ENCODE results near the gene MRPS31.

Gene MRPS31

DNA sequence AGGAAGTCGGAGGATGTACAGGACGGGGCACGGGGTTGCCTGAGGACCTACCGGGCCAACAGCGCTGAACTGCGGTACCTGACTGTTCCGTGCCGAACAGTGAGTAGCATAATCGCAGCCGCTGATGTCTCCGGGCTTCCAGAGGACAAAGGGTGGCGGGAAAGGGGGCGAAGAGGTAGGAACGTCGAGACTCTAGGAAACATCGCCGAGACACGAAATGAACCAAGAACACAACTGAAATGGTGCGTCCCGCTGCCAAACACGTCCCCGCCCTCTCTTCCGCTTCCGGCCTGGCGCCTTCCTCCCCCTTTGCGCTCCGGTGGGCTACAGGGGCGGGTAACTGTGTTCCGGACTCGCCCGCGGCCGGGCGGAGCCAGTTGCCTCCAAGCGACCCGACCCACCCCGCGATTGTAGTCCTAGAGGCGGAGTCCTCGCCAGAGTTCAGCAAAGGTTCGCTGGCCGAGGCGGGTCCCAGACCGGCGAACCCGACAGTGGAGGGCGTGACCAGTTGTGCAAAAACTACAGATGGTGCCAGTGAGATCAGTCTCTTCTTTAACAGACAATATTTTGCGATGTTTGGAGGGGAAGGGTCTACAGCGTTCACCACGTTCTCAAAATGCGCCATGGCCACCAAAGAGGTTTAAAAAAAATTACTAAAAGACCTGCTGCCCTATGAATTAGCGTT, at the start of gene MRPS31:
Gene MRPS31, minus strand, starts transcription at position 257 of the 685 bp plus-strand sequence. Its CDS starts 54 bp downstream, at position 203.
- peak; percentile 90 for DNase-seq

DNA sequence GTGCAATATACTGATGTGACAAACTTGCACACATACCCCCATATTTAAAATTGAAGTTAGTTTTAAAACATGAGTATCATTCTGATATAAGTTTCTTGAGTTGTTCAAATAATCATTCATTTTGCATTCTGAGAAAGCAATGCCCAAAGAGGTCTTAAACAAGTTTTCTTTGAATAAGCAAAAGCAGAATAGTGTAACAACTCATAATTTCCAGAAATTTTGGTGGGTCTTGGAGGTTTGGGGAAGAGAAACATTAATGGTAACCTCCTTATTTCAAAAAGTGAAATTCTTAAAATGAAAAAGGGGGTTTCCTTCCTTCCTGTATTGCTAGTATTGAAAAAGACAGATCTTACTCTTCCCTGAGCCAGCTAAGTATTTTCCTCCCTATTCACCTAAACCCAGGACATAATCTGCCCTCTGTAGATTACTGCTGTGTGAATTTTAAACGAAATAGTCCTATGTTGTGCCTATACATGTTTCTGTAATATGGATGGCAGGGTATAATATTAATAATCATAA, 48.9 kb upstream of the MRPS31 start:
- no peak for DNase-seq

DNA sequence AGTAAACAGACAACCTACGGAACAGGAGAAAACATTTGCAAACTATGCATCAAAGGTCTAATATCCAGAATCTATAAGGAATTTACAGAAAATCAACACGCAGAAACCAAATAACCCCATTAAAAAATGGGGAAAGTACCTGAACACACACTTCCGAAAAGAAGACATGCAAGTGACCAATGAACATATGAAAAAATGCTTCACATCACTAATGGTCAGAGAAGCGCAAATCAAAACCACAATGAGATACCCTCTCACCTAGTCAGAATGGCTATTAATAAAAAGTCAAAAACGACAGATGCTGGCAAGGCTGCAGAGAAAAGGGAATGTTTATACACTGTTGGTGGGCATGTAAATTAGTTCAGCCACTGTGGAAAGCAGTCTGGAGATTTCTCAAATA, 47.9 kb upstream of the MRPS31 start:
- DNase-seq, result no peak

DNA sequence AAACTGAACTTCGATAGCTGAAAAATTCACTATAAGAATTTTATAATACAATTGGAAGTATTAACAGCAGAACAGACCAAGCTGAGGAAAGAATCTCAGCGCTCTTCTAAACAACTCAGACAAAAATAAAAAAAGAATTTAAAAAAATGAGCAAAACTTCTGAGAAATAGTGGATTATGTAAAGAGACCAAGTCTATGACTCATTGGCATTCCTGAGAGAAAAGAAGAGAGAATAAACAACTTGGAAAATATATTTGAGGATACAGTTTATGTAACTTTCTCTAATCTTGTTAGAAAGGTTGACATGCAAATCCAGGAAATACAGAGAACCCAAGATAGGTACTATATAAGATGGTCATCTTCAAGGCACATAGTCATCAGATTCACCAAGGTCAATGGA, 43.8 kb upstream of the MRPS31 start:
- DNase-seq, result no peak

DNA sequence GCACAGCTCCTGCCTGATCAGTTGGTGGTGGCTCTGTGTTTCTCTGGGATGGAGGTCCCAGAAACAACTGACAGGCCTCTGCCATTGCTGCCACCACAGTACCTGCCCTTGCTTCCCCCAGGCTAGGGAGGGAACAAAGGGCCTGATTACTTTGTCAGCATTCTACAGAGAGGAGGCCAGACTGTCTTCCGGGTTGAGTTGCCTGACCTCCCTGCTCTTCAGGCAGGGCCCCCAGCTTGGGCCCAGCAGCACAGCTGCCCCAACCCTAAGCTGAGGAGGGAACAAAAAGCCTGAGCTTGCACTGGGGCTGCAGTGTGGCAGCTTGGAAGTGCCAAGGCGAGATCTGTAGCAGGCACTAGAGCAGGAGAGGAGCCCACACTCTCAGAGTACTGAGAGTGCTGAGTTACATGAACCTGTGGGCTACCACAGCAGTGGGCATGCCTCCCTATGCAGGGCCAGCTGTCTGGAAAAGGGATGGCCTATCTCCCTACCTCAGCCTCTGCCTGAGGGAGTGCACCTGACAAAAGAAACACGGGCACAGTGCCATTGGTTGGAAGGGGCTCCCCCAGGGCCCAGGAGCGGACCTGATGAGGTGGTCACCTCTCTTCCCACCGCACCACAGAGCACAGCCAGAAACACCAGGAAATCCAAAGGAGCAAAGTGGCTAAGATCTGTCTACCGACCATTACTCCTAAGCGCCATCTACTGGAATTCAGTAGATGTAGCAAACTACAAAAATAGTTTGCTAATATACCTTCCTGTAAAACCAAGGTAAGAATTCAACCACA, 42.9 kb upstream of the MRPS31 start:
- DNase-seq, result no peak

DNA sequence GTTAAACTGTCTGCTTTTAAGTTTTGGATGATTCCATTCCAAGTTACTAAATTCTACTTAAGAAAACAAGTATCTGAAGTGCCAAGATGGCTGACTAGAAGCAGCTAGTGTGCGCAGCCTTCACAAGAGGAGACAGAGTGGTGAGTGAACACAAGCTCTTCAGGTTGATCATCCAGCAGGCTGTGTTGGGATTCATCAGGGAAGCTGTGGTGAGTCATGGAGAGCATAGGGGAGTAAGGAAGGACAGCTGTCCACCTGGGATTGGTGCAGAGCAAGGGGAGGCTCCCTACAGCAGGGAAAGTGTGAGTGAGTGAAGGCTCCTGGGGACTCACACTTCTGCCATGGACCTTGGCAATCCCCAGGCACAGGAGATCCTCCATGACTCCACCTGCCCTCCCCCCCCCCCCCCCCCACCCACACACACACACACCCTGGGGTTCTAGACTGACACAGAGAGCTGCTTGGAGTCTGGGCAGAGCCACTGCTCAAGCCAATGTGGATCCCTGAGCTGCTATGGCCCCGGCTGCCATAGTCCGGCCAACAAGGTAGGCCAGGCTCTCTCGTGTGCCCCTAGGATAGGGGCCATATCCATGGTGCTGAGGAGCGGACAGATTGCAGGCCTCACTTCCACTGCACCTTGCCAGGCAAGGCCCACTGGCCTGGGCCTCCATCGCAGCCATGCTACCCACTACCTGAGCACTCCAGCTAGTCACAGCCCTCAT, 41.9 kb upstream of the MRPS31 start:
- DNase-seq, result no peak

DNA sequence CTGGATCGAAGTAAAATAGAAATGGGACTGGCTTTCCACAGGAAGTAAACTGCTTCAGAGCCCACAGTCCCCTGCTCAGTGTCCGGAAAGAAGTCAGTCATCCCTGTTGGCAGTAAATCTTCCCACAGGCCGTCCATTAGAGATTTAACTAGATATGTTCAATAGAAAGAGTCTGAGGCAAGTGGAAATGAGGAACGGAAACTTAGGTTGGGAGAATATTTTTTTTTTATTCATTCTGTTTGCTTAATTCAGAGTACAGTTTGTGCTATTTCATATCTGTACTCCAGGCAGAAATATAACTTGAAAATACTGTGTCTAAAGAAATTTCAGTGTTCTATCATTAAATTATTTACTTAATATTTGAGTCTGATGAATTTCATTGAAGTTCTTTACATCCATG, 41.1 kb upstream of the MRPS31 start:
- DNase-seq, result no peak

DNA sequence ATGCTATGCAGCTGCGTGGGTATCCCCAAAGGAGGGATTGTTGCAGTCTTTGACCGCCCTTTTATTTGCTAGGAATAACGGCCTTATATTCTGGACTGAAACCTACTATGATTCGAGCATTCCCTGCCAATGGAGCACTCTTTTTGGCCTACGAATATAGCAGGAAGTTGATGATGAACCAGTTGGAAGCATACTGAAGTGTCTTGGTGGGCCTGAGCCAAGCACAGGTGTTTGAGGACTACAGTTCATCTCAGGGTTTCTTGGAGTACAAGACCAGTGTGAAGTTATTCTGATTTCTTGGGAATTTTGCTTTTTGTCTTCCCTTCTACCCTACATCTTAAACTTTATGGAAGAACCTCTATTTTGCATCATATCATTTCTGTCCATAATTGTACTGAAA, 38.5 kb upstream of the MRPS31 start:
- DNase-seq, result no peak

DNA sequence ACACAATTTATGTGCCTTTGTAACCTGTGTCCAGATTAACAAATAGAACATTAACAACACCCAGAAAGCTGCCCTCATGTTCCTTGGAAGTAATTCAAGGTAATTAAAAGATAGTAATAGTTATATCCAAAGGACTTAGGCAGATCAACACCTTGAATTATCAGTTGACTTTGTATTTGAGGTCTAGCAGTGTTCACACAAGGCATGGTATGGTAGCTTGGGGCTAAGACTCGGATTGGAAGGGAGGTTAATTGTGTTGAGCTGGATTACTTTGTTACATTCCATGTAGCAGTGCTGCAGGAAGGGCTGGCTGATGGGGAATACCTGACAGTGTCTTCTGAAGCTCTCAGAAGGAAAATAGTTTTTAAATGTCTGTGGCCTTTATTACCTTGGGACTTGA, 35.3 kb upstream of the MRPS31 start:
- no peak for DNase-seq

DNA sequence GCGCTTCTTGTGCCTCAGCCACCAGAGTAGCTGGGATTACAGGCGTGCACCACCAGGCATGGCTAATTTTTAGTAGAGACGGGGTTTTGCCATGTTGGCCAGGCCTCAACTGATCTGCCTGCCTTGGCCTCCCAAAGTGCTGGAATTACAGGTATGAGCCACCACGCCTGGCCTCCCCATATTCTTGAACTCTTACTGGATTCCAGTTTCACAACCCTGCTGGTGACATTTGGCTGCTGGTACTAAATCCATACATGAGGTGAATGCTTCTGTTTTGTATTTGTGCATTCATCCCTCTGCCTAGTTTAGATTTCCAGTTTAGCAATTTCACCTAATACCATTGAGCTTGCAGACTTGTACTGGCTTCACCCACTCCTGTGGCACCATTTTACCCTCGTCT, 32.3 kb upstream of the MRPS31 start:
- no peak for DNase-seq

DNA sequence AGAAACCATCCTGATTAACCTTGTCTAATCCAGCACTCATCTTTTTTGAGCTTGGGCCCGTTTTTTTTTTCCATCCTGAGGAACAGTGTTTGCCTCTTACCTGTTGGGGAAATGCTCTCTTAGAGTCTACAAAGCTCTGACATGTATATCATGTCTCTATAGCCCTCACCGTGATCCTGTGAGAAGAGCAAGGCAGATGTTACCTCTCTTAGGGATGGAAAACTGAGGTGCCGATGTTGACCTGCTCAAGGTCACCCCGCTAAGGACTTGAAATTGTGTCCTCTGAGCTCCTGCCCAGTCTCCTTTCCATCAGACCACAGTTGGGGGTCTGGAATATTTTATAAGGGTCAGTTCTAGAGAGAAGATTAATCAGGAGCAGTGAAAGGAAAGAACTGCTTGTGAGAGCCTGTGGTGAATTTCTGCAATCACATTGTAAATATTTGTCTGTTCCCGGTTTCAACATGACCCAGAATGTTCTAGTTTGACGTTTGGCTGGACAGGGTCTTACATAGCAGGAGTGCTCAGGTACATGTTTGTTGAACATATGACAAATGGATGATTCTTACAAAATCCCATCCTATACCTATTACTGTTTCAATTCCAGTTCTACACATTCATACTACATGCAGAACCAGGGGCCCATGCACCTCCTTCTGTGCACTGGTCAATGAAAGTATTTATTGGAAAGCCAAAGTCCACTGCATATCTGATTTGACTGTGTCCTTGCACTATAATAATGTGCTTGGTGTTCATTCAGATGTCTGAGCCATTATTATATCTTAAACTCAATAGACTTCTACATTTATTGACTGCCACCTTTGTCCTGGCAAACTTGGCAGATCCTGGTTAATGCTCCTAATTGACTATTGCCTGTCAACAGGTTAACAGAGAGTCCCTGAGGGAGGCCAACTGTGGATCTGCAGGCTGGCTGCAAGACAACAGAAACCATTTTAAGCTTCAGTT, 30.5 kb upstream of the MRPS31 start:
- DNase-seq, result no peak

DNA sequence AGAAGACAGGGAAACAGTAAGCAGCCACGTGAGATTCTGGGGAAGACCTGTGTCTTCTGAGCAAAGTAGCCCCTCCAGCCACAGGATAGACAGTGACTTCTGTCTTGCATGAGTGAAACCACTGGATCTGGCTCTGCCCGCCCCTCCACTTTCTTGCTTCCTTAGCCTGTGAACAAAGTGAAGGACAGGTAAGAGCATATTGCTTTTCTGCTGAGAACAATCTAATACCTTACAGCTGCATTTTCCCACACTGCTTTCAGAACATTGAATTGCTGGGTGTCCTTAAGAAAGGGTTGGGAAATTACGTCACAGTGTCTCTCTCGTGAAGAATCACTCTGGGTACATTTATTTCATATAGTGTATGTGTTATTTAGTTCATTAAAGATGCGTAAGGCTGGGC, 29.6 kb upstream of the MRPS31 start:
- DNase-seq, result no peak

DNA sequence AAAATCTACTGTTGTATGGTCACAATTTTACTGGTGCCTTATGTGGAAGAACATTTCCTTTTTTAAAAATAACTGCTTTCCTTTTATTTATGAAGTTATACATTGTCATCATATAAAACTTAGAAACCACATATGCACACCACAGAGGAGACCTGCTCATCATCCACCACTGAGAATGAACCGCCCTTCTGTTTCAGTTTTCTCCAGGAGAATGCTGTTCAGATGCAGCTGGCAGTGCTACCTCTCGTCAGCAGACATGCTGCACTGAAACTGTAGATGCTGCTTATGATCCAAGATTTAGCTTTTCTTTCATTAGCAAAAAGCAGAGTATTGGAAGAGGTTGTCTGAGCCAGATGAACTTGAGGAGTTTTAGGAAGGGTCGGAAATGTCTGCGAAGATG, 28.5 kb upstream of the MRPS31 start:
- DNase-seq, result no peak

DNA sequence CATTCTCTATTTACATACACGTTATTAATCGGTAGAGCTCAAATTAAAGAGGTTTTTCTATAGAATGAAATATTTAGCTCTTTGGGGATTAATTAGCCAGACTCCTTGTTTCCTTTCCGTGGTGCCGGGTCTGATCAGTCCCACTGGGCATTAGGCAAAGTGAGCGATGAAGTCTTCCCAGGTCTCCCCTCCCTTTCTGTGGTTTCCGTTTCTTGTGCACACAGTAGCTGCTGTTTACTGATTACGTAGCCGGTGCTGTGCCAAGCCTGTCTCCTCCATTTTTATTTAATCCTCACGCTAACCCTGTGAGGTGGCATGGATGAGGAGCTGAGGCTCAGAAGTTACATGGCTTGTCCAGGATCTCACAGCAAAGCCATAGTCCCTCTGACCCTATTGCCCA, 27.4 kb upstream of the MRPS31 start:
- DNase-seq, result peak; percentile 68

DNA sequence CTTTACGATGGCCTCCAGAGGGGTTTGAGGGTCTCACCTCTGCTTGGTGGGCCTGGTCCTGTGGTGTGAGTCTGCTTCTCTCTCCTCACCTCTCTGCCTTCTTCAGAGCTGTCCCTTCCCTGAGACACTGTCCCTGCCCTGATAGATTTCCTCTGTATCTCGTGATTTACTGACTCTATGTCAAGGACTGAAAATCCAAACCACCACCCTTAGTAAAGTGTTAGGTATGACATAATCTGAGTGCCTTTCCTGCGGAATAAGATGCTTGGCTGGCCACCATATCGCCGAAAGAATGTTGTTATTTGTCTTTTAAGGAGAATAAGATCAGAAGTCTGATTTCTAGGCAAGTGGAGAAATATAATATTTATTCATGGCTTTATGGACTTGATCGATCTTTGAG, 25.7 kb upstream of the MRPS31 start:
- DNase-seq, result no peak

DNA sequence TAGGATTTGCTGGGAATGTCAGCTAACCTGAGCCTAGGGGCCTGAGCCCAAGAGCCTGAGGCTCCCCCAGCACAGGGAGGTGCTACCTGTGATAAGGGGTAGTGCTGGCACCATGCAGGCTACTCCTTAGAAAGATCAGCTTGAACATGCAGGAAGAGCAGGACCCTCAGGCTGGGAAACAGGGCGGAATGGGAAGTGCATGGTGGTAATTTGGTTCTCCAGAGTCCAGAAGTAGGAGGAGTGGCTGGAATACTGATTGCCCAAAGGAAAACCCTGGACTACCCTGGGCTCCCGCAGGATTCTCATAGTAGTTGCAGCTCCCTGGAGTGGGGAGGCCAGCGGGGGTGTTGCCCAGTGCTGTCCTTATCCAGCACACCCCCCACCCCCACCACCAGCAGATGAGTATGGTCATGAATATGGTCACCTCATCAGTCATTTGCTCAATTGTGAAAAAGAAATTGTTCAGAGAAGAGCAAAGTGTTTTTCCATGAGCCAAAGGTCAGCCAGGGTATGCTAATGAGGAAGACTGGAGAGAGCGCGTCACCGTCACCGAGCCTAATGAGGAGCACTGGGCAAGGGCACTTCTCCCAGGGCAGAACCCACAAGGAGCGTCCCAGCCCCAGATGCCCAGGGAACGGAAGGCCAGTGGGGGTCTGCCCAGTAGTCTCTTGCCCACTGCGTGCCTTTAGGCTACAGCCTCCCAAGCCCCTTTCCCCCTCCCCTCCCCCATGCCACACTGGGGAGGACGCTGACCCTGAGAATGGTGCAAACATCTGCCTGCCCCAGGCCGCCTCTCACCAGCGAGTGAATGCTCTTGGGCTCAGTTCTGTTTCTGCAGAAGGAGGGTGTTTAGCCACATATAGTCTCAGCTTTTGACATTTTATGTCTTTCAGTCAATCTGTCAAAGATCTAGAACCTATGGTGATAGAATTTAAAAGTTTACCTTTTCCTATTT, 23.7 kb upstream of the MRPS31 start:
- DNase-seq, result no peak

DNA sequence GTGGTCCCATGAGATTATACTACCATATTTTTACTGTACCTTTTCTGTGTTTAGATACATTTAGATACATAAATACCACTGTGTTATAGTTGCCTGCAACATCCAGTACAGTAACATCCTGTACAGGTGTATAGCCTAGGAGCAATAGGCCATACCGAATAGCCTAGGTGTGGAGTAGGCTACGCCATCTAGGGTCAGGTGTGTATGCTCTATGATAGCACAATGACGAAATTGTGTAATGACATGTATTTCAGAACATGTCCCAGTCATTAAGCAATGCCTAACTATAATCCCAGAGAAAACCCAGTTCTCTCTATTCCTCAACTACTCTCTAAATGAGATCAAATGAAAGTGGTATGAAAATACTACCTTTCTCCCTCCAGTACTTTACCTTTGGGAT, 22.3 kb upstream of the MRPS31 start:
- DNase-seq, result no peak

DNA sequence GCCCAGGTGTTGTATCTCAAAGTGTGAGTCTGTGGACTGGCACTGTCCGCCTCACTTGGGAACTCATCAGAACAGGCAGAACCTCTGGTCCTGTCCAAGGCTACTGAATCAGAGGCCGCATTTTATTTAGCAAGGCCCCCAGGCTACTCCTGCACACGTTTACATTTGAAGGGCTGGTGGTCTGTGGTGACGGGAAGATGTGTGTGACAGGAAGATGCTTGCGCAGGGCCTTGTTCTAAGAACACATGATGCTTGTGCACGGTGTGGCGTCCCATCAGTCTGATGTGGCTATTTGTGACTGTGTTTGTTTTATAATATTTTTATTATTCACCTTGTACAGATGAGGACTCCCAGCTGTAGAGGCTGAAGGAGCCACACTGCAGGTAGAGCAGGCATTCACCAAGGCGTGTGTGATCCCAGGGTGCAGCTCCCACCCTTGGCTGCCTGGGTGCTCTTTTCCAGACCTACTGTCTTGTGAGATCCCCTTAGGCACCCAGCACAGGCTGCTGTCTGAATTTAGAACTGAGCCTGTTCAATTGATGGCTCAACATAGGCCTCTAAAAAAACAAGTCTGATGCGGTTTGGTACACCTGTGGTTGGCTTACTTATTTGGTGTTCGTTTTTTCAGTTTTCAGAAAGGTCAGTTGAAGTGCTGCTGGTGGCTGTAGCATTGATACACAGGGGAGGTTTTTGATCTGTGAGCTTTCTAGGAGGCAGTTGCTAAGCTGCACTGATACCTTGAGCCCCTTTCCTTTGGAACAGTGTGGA, 21.5 kb upstream of the MRPS31 start:
- DNase-seq, result no peak

DNA sequence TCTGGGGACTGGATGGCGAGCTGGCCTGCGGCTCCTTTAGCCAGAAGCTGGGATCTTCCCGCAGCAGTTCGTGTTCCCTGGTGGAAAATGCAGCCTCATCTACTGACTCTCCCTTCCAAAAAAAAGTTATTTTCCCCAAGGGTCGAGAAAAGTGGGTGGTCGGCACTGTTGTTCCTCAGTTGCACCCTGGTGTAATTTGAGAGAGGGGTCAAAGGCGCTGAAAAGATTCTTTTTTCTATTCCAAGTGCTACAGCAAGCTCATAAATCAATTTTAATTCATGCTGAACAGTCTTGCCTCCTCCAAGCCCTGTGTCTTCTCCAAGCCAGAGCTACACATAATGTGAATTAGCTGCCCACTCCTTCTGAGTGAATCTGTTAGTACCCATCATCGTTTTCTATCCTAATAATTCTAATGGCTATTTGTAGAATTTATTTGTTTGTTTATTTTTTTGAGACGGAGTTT, 19.2 kb upstream of the MRPS31 start:
- no peak for DNase-seq

All from DMS153 (cell line).